ENCODE data around the gene COL4A4.
"Not testable (repeated sequence)": the region's sequence is repeated elsewhere in the genome, so short reads cannot be mapped to it uniquely, and the experiment has no call there.

COL4A4 gene

DNA sequence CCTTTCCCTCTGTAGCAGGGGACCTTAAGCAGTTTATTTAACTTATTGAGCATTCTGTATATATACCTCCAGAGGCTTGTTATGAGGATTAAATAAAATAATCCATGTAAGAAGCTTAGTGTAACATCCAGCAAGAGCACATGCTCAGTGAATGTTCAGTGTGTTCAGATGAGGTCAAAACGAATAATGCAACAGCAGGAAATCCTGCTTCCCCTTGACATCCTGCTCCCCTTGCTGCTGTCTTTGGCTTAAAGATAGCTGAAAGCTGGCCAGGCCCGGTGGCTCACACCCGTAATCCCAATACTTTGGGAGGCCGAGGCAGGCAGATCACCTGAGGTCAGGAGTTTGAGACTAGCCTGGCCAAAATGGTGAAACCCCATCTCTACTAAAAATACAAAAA, 68.7 kb downstream of the COL4A4 start:
- no peak overlapping the region for H3K4me2 ChIP-seq
- TF ChIP-seq, protein P1, sequence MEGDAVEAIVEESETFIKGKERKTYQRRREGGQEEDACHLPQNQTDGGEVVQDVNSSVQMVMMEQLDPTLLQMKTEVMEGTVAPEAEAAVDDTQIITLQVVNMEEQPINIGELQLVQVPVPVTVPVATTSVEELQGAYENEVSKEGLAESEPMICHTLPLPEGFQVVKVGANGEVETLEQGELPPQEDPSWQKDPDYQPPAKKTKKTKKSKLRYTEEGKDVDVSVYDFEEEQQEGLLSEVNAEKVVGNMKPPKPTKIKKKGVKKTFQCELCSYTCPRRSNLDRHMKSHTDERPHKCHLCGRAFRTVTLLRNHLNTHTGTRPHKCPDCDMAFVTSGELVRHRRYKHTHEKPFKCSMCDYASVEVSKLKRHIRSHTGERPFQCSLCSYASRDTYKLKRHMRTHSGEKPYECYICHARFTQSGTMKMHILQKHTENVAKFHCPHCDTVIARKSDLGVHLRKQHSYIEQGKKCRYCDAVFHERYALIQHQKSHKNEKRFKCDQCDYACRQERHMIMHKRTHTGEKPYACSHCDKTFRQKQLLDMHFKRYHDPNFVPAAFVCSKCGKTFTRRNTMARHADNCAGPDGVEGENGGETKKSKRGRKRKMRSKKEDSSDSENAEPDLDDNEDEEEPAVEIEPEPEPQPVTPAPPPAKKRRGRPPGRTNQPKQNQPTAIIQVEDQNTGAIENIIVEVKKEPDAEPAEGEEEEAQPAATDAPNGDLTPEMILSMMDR (conservative IDR thresholded peaks at IDR 0.05; ENCODE audit: low read depth, low read length), result no peak

DNA sequence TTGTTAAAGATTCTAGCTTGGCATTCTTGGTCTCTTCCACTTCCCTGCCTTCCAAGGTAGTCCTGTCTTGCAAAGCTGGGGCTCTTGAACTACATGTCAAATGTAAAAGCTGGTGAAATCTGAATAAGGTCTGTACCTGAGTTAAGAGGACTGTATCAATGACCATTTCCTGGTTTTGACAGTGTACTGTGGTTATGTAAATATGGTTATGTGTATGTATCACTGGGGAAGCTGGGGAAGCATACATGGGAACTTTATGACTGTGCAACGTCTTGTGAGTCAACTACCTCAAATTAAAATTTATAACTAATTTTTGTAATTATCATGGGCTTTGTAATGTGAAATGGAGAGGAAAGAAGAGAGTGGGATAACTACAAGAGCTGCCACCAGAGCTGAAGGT, 81.7 kb downstream of the COL4A4 start:
- H3K36me3 ChIP-seq (ENCODE audit: insufficient read depth), result no peaks in the 10 kb centered on the region
- H3K27me3 ChIP-seq (ENCODE audit: insufficient read depth, low read depth), result no peaks in the 10 kb centered on the region
- TF ChIP-seq, protein P1 (conservative IDR thresholded peaks at IDR 0.05; ENCODE audit: low read depth, low read length), result no peak
- no peak overlapping the region for H3K27ac ChIP-seq
- H3K4me2 ChIP-seq, result no peak overlapping the region
- no peaks in the 10 kb centered on the region for H3K79me2 ChIP-seq (ENCODE audit: insufficient read depth, low read depth)
- H2AFZ ChIP-seq (ENCODE audit: low read depth), result no peak overlapping the region
- H4K20me1 ChIP-seq (ENCODE audit: insufficient read depth), result no peaks in the 10 kb centered on the region
- no peaks in the 10 kb centered on the region for H3K4me1 ChIP-seq (ENCODE audit: low read depth, poor library complexity, severe bottlenecking)
- H3K4me3 ChIP-seq (IDR thresholded peaks at IDR 0.05; ENCODE audit: insufficient read depth, low read depth, low read length), result no peak overlapping the region
- H3K9ac ChIP-seq, result no peak overlapping the region

More for the DNA sequence above, 68.7 kb downstream of the COL4A4 start:
- no peaks in the 10 kb centered on the region for H4K20me1 ChIP-seq (ENCODE audit: insufficient read depth)
- H3K36me3 ChIP-seq (ENCODE audit: insufficient read depth), result no peaks in the 10 kb centered on the region
- no peak overlapping the region for H3K9ac ChIP-seq
- no peaks in the 10 kb centered on the region for H3K4me1 ChIP-seq (ENCODE audit: low read depth, poor library complexity, severe bottlenecking)
- no peaks in the 10 kb centered on the region for H3K79me2 ChIP-seq (ENCODE audit: insufficient read depth, low read depth)
- H3K27me3 ChIP-seq (ENCODE audit: insufficient read depth, low read depth), result no peaks in the 10 kb centered on the region
- H3K4me3 ChIP-seq (IDR thresholded peaks at IDR 0.05; ENCODE audit: insufficient read depth, low read depth, low read length), result no peak overlapping the region
- H3K27ac ChIP-seq, result no peak overlapping the region
- no peak overlapping the region for H2AFZ ChIP-seq (ENCODE audit: low read depth)

DNA sequence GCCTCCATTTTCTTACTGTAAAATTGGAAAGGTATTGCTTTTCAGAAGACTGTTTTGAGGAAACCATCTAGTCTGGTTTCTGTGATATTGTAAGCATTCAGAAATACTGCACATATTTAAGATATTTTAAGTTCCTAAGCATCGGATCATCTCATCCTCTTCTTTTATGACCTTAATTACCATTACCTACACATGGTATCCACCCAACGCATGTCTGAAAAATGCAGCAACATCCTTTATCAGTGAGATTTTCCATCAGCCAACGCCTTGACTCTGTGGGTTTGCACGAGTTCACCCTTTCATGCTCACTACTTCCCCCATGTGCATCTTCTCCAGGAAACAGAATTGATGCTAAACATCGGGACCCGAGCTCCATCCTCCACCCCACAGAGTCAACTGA, 84.3 kb downstream of the COL4A4 start:
- H3K27me3 ChIP-seq (ENCODE audit: insufficient read depth, low read depth), result no peaks in the 10 kb centered on the region
- TF ChIP-seq, protein P1 (conservative IDR thresholded peaks at IDR 0.05; ENCODE audit: low read depth, low read length), result no peak
- no peak overlapping the region for H3K9ac ChIP-seq
- no peak overlapping the region for H3K4me2 ChIP-seq
- H3K4me3 ChIP-seq (IDR thresholded peaks at IDR 0.05; ENCODE audit: insufficient read depth, low read depth, low read length), result no peak overlapping the region
- no peaks in the 10 kb centered on the region for H3K4me1 ChIP-seq (ENCODE audit: low read depth, poor library complexity, severe bottlenecking)
- no peak overlapping the region for H3K27ac ChIP-seq
- no peaks in the 10 kb centered on the region for H3K79me2 ChIP-seq (ENCODE audit: insufficient read depth, low read depth)
- H2AFZ ChIP-seq (ENCODE audit: low read depth), result no peak overlapping the region
- no peaks in the 10 kb centered on the region for H4K20me1 ChIP-seq (ENCODE audit: insufficient read depth)
- H3K36me3 ChIP-seq (ENCODE audit: insufficient read depth), result no peaks in the 10 kb centered on the region

DNA sequence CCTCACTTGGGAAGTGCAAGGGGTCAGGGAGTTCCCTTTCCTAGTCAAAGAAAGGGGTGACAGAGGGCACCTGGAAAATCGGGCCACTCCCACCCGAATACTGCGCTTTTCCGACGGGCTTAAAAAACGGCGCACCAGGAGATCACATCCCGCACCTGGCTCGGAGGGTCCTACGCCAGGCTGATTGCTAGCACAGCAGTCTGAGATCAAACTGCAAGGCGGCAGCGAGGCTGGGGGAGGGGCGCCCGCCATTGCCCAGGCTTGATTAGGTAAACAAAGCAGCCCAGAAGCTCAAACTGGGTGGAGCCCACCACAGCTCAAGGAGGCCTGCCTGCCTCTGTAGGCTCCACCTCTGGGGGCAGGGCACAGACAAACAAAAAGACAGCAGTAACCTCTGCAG, 98.9 kb downstream of the COL4A4 start:
- not testable (repeated sequence) for H3K27me3 ChIP-seq (ENCODE audit: insufficient read depth, low read depth); H2AFZ ChIP-seq (ENCODE audit: low read depth); H3K4me3 ChIP-seq (IDR thresholded peaks at IDR 0.05; ENCODE audit: insufficient read depth, low read depth, low read length); H3K36me3 ChIP-seq (ENCODE audit: insufficient read depth); H3K9ac ChIP-seq; H4K20me1 ChIP-seq (ENCODE audit: insufficient read depth); H3K79me2 ChIP-seq (ENCODE audit: insufficient read depth, low read depth); H3K4me2 ChIP-seq; H3K27ac ChIP-seq; H3K4me1 ChIP-seq (ENCODE audit: low read depth, poor library complexity, severe bottlenecking)

DNA sequence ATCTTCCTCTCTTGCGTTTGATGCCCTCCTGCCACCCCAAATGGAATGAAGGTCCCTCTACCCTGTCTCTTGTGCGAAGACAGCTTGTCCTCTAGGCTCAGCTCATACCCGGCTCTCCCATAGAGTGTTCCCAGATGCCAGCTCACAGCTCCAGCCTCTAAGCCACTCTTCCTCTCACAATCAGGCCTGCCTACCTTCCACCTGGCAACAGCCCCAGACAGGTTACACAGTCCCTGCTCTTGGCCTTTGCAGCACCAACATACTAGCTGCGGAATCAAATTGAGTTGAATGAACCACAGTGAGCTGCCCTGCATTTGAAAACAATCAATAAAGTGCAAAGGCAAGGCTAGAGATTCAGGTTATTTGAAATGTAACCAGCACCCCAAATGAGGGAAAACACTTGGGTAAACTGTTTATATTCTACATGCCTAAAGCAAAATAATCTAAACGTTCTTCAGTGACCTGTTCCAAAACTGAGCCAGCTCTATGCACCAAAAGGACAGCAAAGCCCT, 105.1 kb downstream of the COL4A4 start:
- Histone ChIP-seq H3K4me1 (ENCODE audit: low read depth, poor library complexity, severe bottlenecking) (no peaks in the 10 kb centered on the region), H3K9ac (no peak overlapping the region), H3K4me3 (IDR thresholded peaks at IDR 0.05; ENCODE audit: insufficient read depth, low read depth, low read length) (no peak overlapping the region), H3K27ac (no peak overlapping the region), H3K4me2 (no peak overlapping the region), H3K27me3 (ENCODE audit: insufficient read depth, low read depth) (no peaks in the 10 kb centered on the region), H3K79me2 (ENCODE audit: insufficient read depth, low read depth) (no peaks in the 10 kb centered on the region), H3K36me3 (ENCODE audit: insufficient read depth) (no peaks in the 10 kb centered on the region), H2AFZ (ENCODE audit: low read depth) (no peak overlapping the region), H4K20me1 (ENCODE audit: insufficient read depth) (no peaks in the 10 kb centered on the region)
- TF ChIP-seq, protein P1 (conservative IDR thresholded peaks at IDR 0.05; ENCODE audit: low read depth, low read length), result no peak
